DMS153 (cell line): ENCODE results near the gene GNLY.

Experiments used
- DNase-seq: peaks from one replicate; lab custom pipeline; 2025; lab: John Stamatoyannopoulos, UW

The GNLY gene

DNA sequence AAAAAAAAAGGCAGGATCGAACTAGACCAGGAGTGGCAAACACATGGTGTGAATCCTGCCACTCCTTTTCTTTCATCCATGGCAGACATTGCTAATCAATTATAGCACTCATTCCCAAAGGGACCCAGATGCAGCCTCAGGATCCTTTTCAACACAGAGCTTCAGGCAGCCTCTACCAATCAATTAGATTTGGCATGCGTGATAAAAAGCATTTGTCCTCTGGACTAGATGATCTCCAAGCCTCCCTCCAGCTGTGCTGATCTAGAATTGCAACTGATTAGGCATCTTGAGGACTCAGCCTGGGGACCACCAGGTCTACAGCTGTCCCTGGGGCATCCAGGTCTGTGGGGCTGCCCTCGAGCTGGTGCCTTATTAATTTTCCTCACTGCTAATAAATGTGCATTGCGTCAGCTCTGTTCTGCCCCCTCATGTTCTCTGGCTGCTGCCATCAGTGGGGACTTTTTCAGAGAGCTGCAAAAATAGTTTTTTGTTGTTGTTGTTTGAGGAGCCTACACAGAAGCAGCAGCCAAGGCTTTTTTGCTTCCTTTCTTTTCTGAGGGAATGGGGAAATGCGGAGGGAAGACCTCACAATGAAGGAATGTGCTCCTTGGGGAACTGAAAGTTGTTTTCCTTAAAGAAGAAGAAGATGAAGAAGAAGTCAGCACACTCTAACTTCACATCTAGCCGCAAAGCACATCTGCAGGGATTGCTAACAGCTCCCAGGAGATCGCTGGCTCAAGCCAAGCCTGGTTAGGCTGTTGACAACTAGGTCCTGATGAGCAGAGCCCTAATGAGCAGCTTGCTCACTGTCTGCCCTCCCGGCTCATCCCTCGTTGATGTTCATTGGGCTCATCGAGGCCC, 50.8 kb downstream of the GNLY start:
- no peak for DNase-seq

DNA sequence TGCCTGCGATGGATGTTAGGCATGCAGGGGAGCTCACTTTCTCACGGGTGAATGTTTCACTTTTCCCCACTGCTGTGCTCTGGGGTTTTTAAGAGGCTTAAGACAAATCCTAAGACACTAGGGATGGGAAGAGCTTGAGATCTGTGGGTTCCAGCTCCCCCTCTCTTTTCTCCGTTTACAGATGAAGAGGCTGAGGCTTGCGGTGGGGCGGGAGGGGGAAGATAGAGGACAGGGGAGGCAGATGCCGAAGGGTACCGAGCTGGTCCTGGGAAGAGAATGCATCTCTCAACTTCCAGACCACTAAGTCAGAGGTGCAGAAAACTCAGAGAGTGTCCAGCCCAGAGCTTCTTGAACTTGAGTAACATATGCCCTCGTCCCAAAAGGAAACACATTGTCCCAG, 51.5 kb downstream of the GNLY start:
- DNase-seq = no peak

DNA sequence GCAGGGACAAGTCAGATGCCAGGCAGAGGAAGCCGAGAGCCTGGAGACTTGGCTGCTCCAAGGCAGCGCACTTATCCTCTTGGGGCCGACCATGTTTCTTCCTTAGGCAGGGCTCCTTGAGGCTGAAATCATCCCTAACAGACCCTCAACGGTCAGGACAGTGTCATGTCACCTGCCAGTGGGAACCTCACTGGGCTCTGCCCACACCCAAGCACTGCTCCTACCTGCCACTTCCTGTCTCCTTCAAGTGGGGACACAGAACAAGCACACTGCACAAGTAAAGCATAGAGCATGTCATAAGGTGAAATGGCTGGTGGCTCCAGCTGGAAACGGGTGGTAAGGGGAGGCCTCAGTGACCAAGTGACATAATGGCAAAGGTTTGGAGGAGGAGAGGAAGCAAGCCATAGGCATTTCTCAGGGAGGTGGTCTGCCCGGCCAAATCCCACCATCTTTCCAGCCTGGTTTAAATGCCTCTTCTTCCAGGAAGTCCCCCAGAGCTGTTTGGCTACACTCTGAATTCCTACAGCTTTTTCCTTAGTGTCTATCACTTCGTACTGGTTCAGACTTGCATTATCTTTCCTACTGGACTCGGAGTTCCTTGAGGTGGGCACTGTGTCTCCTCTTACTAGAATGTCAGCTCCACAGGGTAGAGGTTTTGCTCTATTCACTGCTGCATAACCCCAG, 52.3 kb downstream of the GNLY start:
- DNase-seq = no peak

DNA sequence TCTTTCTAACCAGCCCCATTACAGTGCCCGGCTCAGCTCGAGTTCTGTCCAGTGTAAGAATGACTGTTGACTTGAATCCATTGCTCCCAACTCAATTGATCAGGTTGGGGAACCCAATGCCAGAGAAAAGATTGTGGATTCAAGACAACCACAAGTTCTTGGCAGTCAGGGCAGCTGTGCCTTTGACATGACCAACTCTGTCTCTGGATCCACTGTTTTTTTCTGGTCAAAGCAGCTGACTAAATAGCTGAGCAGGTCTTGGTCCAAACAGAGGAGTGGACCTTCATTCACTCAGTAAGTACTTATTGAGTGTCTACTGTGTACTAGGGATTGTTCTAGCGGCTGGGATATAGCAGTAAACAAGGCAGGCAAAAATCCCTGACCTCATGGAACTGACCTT, 53.3 kb downstream of the GNLY start:
- DNase-seq = no peak

DNA sequence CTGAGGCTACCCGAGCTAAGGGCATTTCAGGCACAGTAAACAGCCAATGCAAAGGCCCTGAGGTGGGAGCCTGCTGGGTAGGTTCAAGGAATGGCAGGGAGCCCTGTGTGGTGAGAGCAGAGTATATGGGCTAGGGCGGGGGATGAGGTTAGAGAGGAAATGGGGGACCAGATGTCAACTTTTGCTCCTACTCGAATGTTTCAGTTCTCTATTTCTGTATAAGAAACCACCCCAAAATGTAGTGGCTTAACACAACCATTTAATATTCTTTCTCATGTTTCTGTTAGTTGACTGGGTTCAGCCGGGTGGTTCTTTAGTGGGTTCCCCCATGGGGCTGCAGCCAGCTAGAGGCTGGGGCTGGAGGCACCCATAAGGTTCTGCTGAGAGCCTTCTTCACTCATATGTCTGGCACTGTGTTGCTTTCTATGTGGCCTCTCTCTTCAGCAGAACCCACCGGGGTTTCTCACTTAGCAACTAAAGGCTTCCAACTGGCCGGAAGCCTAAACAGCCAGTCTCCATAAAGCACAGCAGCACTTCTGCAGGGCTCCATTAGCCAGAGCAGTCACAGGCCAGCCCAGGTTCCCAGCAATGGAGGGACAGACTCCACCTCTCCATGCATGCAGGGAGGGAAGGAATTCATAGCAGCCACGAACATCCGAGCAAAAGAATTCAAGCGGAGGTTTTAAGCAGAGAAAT, 54.0 kb downstream of the GNLY start:
- DNase-seq = no peak
